Lower leg skin (tissue), 4 donors: ENCODE data around the gene NTM. TPM values are rescaled to one million over a fixed set of nuclear protein-coding genes. Genes with fewer than 3 reads are reported as not detected.
"Not testable (repeated sequence)": the region's sequence is repeated elsewhere in the genome, so short reads cannot be mapped to it uniquely, and the experiment has no call there.

ENCODE experiments used
- DNase-seq, 2 donors: peaks; one replicate each; pipeline ENCODE4 v3.0.0-alpha.2; 2019; ENCODE audit warnings: low spot score in 2 of 2
- H3K4me3 ChIP-seq: fragments of 200-600 bp; sonication (generic); 2 replicates; pipeline ENCODE4 v1.5.1; 2017; ENCODE audit warnings: mild to moderate bottlenecking, low read depth; ENCODE audit not compliant: poor library complexity, severe bottlenecking
- POLR2A ChIP-seq, 2 donors: fragments of 450-650 bp; IDR thresholded peaks; one replicate each; pipeline ENCODE4 v1.6.1; 2016 to 2017; ENCODE audit warnings: antibody characterized with exemption in 2 of 2, mild to moderate bottlenecking in 1 of 2, moderate library complexity in 1 of 2
- WGBS, 2 donors: methylation state at CpG; one replicate each; pipeline ENCODE4 v1.1.5; 2018; 5-methylcytosine and 5-hydroxymethylcytosine counted together
- intact Hi-C: fragments of 100-400 bp; cut with DNase I; formaldehyde crosslinking; loops from one replicate; pipeline ENCODE4 v1.15.0; 2023; ENCODE audit warnings: low total_unique reads
- total RNA-seq, 4 donors: library from RNA; depleted of rRNA; stranded (reverse); fragments of >200 nt; gene quantifications; one replicate each; pipeline ENCODE4 v1.1.0, GENCODE V29; 2016
- TF ChIP-seq, protein P1 (sequence below), 3 donors: fragments of 450-650 bp; IDR thresholded peaks; one replicate each; pipeline ENCODE4 v1.5.1; 2016; ENCODE audit warnings: antibody characterized with exemption in 3 of 3, mild to moderate bottlenecking in 3 of 3, moderate library complexity in 2 of 3

The NTM gene
- total RNA-seq, 4 donors from 2014 or later, result 2.8 to 5.7 (median 4.9) TPM

DNA sequence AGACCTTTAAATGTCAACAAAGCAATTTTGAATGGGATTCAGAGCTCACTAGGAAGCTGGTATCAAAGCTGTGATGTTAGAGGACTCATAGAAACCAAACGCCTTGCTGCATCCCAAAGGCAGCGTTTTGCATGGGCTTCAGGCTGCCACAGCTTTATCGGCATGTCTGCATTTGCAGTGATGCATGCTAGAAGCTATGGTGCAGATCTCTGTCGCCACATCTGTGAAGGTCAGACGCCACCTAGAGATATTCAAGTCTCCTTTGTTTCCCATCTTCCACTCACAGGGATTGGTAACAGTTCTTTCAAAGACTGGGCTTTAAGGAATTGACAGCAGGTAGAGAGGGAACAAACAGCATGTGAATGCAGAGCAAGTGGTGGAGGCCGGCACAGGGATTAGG, 47.8 kb downstream of the NTM start:
- TF ChIP-seq POLR2A (IDR thresholded peaks at IDR 0.05), result no peak
- TF ChIP-seq, protein P1, sequence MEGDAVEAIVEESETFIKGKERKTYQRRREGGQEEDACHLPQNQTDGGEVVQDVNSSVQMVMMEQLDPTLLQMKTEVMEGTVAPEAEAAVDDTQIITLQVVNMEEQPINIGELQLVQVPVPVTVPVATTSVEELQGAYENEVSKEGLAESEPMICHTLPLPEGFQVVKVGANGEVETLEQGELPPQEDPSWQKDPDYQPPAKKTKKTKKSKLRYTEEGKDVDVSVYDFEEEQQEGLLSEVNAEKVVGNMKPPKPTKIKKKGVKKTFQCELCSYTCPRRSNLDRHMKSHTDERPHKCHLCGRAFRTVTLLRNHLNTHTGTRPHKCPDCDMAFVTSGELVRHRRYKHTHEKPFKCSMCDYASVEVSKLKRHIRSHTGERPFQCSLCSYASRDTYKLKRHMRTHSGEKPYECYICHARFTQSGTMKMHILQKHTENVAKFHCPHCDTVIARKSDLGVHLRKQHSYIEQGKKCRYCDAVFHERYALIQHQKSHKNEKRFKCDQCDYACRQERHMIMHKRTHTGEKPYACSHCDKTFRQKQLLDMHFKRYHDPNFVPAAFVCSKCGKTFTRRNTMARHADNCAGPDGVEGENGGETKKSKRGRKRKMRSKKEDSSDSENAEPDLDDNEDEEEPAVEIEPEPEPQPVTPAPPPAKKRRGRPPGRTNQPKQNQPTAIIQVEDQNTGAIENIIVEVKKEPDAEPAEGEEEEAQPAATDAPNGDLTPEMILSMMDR (IDR thresholded peaks at IDR 0.05), result no peak
- H3K4me3 ChIP-seq, result no peak overlapping the region
- no peak for DNase-seq
- 66 to 89% methylated on average over 6 of the region's 6 CpGs for WGBS, 2 donors
- intact Hi-C loops, result no loop called here

DNA sequence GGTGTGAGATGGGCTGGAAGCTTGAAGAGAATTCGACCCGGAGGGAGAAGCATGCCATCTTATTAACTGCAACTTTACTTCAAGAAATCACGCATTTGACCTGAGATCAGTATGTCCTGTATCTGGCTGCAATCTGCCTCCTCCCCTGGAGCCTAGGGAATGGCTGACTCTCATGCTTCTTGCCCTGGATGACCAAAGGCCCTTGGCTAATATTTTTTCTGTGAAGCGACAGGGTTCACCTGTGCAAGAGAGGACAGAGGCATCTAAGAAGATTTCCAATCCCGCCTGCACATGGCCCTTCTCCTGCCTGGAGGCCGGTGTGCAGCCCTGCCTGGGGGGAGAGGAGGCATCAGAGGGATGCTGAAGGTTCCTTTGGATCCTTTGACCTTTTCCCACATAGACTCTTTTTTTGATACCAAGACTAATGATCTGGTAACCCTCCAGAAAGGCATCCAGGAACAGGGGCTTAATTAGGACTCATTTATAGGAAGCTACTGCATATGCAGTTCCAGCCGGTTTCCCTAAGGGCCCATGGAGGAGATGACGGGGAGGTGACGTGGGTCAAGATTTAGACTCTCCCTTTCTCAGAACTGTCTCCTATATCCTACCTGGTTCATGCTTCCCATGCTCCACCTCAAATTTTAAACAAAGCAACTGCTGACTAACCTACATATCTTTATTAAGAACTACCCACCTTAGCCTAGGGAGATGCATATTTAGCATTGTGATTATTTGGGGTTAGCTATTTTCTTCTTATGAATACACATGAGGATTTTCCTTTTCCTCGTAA, 50.8 kb downstream of the NTM start:
- WGBS, 2 donors, result 77 to 88% methylated on average over 10 of the region's 10 CpGs
- intact Hi-C loops, result no loop called here
- TF ChIP-seq POLR2A (IDR thresholded peaks at IDR 0.05), result no peak
- TF ChIP-seq, protein P1 (IDR thresholded peaks at IDR 0.05), result no peak
- no peak overlapping the region for H3K4me3 ChIP-seq
- no peak for DNase-seq

DNA sequence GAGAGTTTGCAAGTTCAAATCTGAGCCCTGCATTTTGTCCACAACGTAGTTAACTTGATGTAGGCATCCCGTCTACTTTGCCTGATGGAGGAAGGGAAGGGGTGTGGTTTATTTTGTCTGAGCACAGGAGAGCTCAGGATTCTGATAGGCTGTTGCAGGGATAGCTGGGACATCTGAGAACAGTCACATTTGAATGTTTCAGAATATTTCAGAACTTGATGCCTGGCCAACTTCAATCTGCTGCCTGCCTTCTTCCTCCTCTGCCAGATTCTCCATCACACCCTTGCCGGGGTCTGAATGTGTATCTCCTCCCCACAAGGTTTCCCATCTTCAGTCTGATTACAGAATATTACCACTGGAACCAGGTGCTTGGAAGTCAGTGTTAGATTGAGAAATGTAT, 51.6 kb downstream of the NTM start:
- TF ChIP-seq POLR2A (IDR thresholded peaks at IDR 0.05), result no peak
- TF ChIP-seq, protein P1 (IDR thresholded peaks at IDR 0.05), result no peak
- intact Hi-C loops, result no loop called here
- no peak for DNase-seq
- WGBS, 2 donors, result 38 to 42% methylated on average over 3 of the region's 3 CpGs
- no peak overlapping the region for H3K4me3 ChIP-seq

DNA sequence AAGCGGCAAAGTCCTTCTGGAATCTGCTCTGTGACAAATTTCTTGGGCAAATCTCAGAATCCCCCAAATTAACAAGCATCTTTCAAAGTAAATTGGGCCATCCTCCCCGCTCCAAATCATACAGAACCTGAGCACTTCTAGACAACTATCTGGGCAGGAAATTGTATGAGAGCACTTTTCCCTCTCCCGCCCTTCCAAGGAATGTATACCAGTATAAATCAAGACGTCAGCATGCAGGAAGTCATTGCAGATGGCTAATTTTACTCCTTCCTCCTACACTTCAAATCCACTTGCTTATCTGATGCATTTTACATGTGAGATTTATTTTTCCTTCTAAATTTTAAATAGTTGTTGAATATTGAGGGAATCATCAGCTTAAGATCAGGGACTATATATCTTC, 52.1 kb downstream of the NTM start:
- 23 to 24% methylated on average over 4 of the region's 4 CpGs for WGBS, 2 donors
- no peak for TF ChIP-seq POLR2A (IDR thresholded peaks at IDR 0.05)
- TF ChIP-seq, protein P1 (IDR thresholded peaks at IDR 0.05), result no peak
- no peak for DNase-seq
- intact Hi-C loops, result no loop called here
- H3K4me3 ChIP-seq, result no peak overlapping the region

DNA sequence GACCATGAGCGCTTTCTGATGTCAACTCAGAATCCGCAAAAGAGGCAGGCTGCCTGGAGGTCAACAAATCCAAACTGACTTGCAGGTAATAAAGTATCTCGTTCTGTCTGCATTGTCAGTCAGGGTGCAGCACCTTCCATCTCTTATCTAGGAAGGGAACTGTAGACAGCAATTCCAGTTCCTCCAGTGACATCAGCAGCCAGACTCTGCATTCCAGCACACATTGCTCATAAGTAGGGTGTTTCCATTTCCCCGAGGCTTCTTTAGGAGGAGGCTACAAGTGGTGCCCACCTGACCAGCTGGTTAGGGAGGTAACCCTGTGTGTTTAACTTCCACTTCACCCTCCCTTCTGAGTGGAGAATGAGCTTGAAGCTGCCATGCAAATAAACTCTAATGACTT, 53.3 kb downstream of the NTM start:
- H3K4me3 ChIP-seq, result no peak overlapping the region
- WGBS, 2 donors, result 31 to 43% methylated on average over 4 of the region's 4 CpGs
- TF ChIP-seq POLR2A (IDR thresholded peaks at IDR 0.05), result no peak
- TF ChIP-seq, protein P1 (IDR thresholded peaks at IDR 0.05), result no peak
- intact Hi-C loops, result no loop called here
- peak in 1 of 2 donors; percentile 60 for DNase-seq

DNA sequence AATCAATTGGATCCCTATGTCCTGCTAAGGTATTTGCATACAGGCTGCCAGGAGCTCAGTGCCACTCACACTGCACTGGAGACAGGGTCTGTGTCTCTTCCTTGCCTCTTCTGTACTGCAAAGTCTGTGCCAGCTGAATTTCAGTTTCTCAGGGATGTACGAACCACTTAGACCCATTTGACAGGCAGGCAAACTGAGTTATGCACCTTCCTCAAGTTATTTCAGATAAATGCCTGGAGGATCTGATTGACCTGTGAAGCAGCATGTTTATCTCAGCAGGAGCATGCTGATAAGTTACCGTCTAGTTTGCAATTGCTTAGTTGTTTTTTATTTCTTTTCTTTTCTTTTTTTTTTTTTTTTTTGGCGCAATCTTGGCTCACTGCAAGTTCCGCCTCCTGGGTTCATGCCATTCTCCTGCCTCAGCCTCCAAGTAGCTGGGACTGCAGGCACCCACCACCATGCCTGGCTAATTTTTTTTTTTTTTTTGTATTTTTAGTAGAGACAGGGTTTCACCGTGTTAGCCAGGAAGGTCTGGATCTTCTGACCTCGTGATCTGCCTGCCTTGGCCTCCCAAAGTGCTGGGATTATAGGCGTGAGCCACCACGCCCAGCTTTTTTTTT, 54.0 kb downstream of the NTM start:
- H3K4me3 ChIP-seq, DNase-seq, intact Hi-C loops: not testable (repeated sequence)
- 58% methylated on average over 8 of the region's 8 CpGs for WGBS, 2 donors
